HG02981 (cell line): Measurements from ENCODE around the gene SLC25A13.
A peak's percentile ranks its signal among the peaks of the same experiment; 100 is the strongest.

Source experiments
- ATAC-seq: cut with Tn5 transposase; IDR thresholded peaks from one replicate; pipeline ENCODE4 v1.9.1; 2021; ENCODE audit warnings: mild to moderate bottlenecking, moderate library complexity; ENCODE audit not compliant: unreplicated experiment

The SLC25A13 gene

GRCh38 chr7:96111405-96111804, 210.5 kb downstream of the SLC25A13 start:
- no peak for ATAC-seq

- no peak for ATAC-seq
Measured at GRCh38 chr7:96104984-96105383, 216.9 kb downstream of the SLC25A13 start.

DNA sequence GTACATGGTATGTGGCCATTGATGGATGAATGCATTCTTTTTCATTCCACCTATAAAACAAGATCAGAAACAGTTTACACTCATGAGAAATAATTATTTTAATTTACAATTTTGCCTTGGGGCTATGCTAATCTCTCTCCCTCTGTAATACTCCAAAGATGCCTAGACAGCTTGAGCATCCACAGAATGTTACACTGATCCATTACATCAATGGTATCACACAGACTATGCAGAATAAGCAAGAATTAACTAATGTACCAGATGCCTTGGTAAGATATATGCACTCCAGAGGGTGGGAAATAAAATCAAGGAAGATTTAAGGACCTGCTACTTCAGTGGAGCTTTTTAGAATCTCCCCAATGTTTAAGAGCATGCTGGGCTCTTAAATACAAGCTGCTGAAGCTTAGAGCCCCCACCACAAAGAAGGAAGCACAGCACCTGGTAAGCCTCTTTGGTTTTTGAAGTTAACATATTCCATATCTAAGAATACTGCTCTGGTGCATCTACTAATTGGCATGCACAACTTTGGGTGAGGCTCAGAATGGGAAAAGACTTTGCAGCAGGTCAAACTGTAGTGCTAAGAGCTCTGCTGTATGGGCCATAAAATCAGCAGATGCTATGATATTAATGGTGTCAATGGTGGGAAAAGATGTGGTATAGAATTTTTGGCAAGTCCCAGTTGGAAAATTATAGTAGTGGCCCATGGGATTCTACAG, 219.6 kb downstream of the SLC25A13 start:
- ATAC-seq, result no peak

- no peak for ATAC-seq
Measured at GRCh38 chr7:96100737-96101136, 221.2 kb downstream of the SLC25A13 start.

GRCh38 chr7:96097835-96098234, 224.1 kb downstream of the SLC25A13 start:
- ATAC-seq, result no peak

- no peak for ATAC-seq
Measured at GRCh38 chr7:96093435-96093834, 228.5 kb downstream of the SLC25A13 start.

GRCh38 chr7:96090756-96091155, 231.1 kb downstream of the SLC25A13 start:
- no peak for ATAC-seq

DNA sequence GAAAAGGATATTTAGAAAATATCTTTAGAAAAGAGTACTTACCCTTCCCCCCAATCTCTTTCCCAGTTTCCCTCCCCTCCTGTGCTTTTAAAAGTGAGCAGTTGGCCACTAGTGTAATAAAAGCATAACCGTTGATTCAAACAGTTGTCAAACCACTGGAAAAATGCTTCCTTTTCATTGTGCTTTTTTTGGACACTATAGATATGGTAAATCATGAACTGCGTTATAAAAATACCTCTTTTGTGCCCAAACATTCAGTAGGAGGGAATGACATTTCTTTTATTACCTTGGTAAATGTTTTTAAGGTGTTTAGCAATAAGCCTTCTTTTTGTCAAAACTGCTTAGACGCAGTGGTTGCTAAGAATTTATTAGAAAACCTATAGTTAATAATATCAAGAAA, 232.4 kb downstream of the SLC25A13 start:
- ATAC-seq, result no peak

DNA sequence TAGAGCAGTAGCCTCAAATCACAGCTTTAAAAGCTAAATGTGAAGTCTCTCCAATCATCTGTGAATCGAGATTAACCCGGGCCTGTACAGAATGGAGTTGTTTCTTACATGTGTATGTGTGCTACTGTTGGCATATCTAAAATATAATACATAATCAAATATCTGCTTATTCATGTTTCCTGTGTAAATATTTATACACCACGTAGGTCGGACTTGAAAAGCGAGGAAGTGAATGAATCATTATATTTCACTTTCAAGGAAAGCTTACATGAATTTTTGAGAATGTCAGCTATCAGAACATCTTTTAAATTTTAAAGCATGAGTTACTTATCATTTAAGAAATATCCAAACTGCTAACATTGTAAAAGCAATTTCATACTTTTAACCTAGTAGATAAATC, 233.3 kb downstream of the SLC25A13 start:
- no peak for ATAC-seq

- no peak for ATAC-seq
Measured at GRCh38 chr7:96085953-96086352, 235.9 kb downstream of the SLC25A13 start.

DNA sequence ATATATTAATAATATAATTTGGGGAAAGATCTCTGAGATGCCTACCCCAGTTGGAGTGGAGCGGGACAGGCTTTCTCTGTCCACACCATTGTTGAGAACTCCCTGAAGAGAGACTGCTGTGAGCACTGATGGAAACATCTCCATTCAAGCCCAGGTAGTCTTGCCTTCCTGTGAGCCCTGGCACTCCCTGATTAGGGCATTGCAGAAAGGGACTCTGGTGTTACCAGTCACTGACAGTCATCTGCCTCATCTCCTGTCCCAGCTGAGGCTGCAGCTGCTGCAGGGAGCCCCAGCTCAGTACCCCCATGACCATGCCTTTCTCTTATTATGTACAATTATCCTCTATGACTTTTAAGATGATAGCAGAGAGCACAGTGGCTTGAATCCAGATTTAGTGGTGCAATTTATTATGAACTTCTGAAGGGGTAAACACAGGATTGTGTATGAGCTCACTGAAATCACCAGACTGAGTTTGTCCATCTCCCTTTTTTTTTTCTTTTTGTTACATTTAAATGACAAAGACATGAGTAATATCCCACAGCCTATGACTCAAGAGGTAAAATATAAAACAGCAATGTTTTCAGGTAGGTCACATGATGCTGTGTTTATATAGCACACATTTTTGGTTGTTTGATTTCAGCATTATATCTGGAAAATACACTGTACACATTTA, 236.9 kb downstream of the SLC25A13 start:
- ATAC-seq, result no peak

DNA sequence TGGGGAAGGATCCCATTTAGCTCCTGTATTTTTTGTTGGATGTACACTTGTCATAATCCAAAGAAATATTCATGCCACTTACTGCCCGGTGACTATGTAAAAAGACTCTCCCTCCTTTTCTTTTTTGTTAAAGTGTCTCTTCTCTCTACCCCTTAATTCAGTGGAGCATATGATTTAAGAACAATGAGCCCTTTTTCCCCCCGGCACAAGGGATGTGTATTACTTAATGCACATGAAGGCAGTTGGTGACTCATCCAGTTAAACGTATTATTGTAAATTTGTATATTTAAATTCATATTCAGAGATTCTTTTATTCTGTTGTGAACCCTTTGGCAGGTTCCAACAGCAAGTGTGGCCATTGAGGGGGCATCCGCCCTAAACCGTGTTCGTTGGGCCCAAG, 241.9 kb downstream of the SLC25A13 start:
- no peak for ATAC-seq

DNA sequence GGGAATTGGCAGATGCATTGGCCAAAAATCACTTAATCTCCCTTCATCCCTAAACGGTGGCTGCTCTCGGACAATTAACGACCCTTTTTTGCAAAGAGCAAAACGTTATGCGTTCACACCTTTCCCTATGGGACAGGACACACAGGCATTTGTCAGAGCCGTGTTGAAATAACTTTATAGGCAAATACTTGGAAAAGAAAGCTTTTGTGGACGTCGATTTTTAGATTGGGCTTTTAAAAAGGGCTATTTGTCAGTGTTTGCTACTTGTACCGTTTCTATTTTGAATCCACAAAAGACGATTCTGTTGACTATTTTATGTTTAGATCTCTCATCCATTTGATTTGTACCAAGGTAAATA, 245.6 kb downstream of the SLC25A13 start:
- ATAC-seq, result no peak

DNA sequence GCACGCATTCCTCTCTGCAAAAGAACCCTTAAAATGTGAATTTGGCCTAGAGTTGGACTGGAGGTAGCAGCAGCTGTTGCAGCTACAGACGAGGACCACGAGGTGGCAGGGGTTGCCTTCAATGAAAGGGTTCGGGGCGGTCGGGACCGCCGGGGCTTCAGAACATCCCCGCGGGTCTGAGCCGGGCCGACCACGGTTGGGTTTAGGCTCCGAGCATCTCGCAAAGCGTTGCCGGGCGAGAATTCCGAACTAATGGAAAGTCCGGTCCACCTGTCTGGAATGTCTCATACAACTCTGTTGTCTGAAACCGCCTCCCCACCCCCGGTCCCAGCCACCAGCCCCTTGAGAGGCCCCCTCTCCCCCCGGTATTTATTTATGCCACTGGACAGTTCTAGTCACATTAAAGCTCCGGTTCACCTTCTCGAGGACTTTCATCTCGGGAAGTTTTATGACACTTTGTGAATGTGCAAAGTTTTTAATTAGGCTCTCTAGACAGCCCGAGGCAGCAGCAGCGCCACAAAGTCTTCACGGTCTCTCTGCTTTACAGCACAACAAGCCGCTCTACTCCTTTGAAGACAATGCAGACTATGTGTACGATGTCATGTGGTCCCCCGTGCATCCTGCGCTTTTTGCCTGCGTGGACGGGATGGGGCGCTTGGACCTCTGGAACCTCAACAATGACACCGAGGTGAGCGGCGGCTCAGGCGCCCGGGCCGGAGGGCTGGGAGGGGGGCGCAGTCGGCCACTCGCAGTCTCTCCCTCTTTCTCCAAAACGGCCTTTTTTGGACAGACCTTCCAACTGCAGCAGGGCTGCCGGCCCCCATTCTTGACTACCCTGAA, 246.2 kb downstream of the SLC25A13 start:
- peak; percentile 92 for ATAC-seq

GRCh38 chr7:96074871-96075270, 247.0 kb downstream of the SLC25A13 start:
- ATAC-seq, result no peak
